ENCODE measurements around the gene VTA1.

VTA1 gene

DNA sequence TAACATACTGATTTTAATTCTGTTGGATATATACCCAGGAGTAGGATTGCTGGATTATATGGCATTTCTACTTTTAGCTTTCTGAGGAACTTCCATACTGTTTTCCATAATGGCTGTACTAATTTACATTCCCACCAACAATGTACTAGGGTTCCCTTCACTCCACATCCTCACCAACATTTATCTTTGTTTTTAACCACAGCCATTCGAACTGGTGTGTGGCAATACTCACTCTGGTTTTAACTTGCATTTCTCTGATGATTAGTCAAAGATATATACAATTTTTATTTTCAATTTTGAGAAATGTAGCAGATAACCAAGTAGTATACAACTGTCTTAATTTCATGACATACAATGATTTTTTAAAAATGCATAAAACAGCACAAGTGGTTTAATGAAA, 124.4 kb downstream of the VTA1 start:
- DNase-seq (ENCODE audit: low read depth) = no peak
